ENCODE data around the gene CDC42BPG. TPM values are rescaled to one million over a fixed set of nuclear protein-coding genes. Genes with fewer than 3 reads are reported as not detected.

Gene CDC42BPG
- polyA plus RNA-seq, 1 experiment = 0.02 TPM

DNA sequence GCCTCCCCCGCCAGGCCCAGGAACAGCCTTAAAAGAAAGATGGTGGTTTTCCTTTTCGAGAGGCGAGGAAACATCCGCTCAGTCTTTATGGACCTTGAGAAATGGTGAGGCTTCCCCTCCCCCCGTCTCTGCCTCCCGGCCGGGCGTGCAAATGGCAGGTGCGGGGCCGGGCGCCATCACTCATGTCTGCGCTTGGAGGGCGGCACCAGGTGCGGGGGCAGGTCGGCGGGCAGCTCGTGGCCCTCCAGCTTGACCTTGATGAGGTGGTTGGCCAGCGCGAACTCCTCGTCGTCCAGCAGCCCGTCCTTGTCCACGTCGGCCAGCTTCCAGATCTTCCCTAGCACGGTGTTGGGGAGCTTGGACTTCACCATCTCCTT lies 9.7 kb upstream of the CDC42BPG start:
- H3K27me3 ChIP-seq (ENCODE audit: control insufficient read depth, insufficient read depth, low read length) = no peaks in the 10 kb centered on the region
- CTCF ChIA-PET = interaction anchor here (1.6 to 1.9 kb wide), 2 partner anchors 10 to 34 kb away, joined by 5 to 9 read pairs; partner anchors contain the start of gene CDC42BPG
- H3K27ac ChIP-seq (ENCODE audit: low read depth, low read length) = peak overlapping the region; percentile 68
- no peak overlapping the region for H3K4me3 ChIP-seq (ENCODE audit: low read depth, low read length)
- POLR2A ChIA-PET = interaction anchor here (2.5 to 4.1 kb wide), 3 partner anchors 10 to 24 kb away, joined by 18 to 37 read pairs (median 21); partner anchors contain the start of gene EHD1
- peaks cover 6% of the 10 kb centered on the region; the same call in 1 of the 2 replicates for H3K9me3 ChIP-seq (ENCODE audit: control insufficient read depth, insufficient read depth, low read length)
- no peak for TF ChIP-seq CTCF (IDR thresholded peaks at IDR 0.05; ENCODE audit: low read depth, low read length)
- no peak for DNase-seq (ENCODE audit: low read depth, low spot score)

GRCh38 chr11:64853709-64854108 lies 9.3 kb upstream of the CDC42BPG start:
- H3K9me3 ChIP-seq (ENCODE audit: control insufficient read depth, insufficient read depth, low read length) = peaks cover 6% of the 10 kb centered on the region; the same call in 1 of the 2 replicates
- no peak overlapping the region for H3K4me3 ChIP-seq (ENCODE audit: low read depth, low read length)
- no peaks in the 10 kb centered on the region for H3K27me3 ChIP-seq (ENCODE audit: control insufficient read depth, insufficient read depth, low read length)
- H3K27ac ChIP-seq (ENCODE audit: low read depth, low read length) = no peak overlapping the region
- ChIA-PET CTCF (interaction anchor here (0.9 to 1.9 kb wide), 4 partner anchors 9 to 34 kb away, joined by 3 to 9 read pairs (median 4); partner anchors contain the start of genes CDC42BPG and EHD1), POLR2A (interaction anchor here (1.1 to 4.1 kb wide), 3 partner anchors 10 to 24 kb away, joined by 5 to 37 read pairs (median 21); partner anchors contain the start of gene EHD1)
- DNase-seq (ENCODE audit: low read depth, low spot score) = no peak
- TF ChIP-seq CTCF (IDR thresholded peaks at IDR 0.05; ENCODE audit: low read depth, low read length) = no peak

DNA sequence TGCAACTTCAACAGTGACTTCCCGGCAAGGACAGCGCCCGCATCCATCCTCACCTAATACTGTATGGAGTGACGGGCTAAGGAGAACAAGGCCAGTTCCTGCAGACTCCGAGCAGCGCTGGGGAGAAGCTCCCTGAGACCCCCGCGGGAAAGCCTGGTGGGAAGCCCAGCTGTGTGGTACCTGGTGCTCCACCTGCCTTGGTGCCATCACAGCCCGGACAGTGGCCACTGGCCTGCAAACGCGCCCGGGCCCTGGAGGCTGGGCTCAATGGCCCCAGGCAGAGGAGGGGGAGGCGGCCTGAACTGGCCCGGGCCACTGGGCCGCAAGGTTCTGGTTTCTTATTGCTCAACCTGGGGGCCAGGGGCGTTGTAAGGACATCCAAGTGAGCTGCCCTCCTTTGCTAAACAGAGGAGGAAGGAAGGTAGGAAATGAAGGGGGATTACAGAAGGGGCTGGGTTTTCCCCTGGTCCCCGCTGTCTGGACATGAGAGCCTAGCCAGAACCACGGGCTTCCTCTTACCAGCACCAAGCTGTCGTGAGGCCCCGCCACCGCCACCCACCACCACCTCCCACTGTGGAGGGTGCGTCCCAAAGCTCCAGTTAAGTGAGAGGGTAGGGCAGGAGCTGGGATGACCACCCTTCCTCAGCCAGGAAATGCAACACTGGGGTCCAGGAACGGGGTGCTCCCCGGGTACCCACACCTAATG lies 8.5 kb upstream of the CDC42BPG start:
- H3K9me3 ChIP-seq (ENCODE audit: control insufficient read depth, insufficient read depth, low read length) = peaks cover 6% of the 10 kb centered on the region; the same call in 1 of the 2 replicates
- CTCF ChIA-PET = interaction anchor here (0.9 to 1.9 kb wide), 4 partner anchors 8 to 35 kb away, joined by 3 to 9 read pairs (median 4); partner anchors contain the start of genes CDC42BPG and EHD1
- POLR2A ChIA-PET = interaction anchor here (1.1 to 4.1 kb wide), 3 partner anchors 11 to 25 kb away, joined by 5 to 37 read pairs (median 21); partner anchors contain the start of gene EHD1
- DNase-seq (ENCODE audit: low read depth, low spot score) = no peak
- no peak overlapping the region for H3K4me3 ChIP-seq (ENCODE audit: low read depth, low read length)
- no peak for TF ChIP-seq CTCF (IDR thresholded peaks at IDR 0.05; ENCODE audit: low read depth, low read length)
- no peak overlapping the region for H3K27ac ChIP-seq (ENCODE audit: low read depth, low read length)
- H3K27me3 ChIP-seq (ENCODE audit: control insufficient read depth, insufficient read depth, low read length) = no peaks in the 10 kb centered on the region

DNA sequence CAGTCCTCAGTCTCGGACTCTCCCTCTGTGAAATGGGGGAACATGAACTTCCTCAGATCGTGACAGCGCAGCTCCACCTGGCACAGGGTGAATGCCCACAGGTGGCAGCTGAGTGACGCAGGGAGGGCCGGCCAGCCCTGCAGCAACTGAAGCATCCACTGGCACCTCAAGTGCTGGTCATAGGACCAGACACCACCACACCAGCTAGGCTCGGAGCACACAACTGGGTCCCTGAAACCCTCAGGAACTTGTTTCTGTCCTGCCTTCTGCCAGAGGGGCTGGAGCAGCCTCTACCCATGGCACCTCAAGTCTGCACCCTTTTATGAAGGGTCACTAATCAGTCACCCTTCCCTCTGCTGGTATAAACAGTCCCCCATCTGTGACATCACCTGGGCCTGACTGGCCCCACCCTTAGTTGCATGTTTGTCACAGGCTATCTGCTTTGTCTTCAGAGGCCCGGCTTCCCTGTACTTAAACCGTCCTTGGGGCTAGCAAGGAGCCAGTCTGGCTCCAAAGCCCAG lies 7.4 kb upstream of the CDC42BPG start:
- ChIA-PET CTCF (interaction anchor here (1.9 to 8.3 kb wide), 2 partner anchors 26 to 36 kb away, joined by 5 to 86 read pairs; partner anchors contain the start of gene EHD1), POLR2A (interaction anchor here (0.7 to 1.5 kb wide), 2 partner anchors 12 to 43 kb away, joined by 3 to 6 read pairs; no protein-coding TSS in a partner anchor)
- Histone ChIP-seq H3K27me3 (ENCODE audit: control insufficient read depth, insufficient read depth, low read length) (no peaks in the 10 kb centered on the region), H3K9me3 (ENCODE audit: control insufficient read depth, insufficient read depth, low read length) (peaks cover 6% of the 10 kb centered on the region; the same call in 1 of the 2 replicates), H3K27ac (ENCODE audit: low read depth, low read length) (no peak overlapping the region), H3K4me3 (ENCODE audit: low read depth, low read length) (no peak overlapping the region)
- TF ChIP-seq CTCF (IDR thresholded peaks at IDR 0.05; ENCODE audit: low read depth, low read length) = no peak
- no peak for DNase-seq (ENCODE audit: low read depth, low spot score)

All from AG04450 (cell line).